ENCODE results near the gene UMODL1.

Gene UMODL1

GRCh38 chr21:42081931-42082381 lies 10.8 kb downstream of the UMODL1 start:
- DNase-seq: no peak
- H2AFZ ChIP-seq (ENCODE audit: low read length): no peak overlapping the region
- H3K27ac ChIP-seq (ENCODE audit: low read length): no peak overlapping the region
- TF ChIP-seq EZH2phosphoT487 (IDR thresholded peaks at IDR 0.05; ENCODE audit: low read length) (no peak), CTCF (IDR thresholded peaks at IDR 0.05; ENCODE audit: low read length) (no peak)
- no peaks in the 10 kb centered on the region for H3K9me2 ChIP-seq (replicated peaks; ENCODE audit: insufficient read depth, low read length)
- H3K27me3 ChIP-seq (replicated peaks; ENCODE audit: insufficient read depth, low read length): no peaks in the 10 kb centered on the region
- no peaks in the 10 kb centered on the region for H4K20me1 ChIP-seq (ENCODE audit: insufficient read depth, low read length)
- H3F3A ChIP-seq (ENCODE audit: insufficient read depth, low read length): peaks cover 13% of the 10 kb centered on the region
- H3K79me2 ChIP-seq (ENCODE audit: low read length): no peaks in the 10 kb centered on the region
- no peak overlapping the region for H3K4me3 ChIP-seq (ENCODE audit: low read length)
- H3K9me3 ChIP-seq (replicated peaks; ENCODE audit: insufficient read depth, low read length): no peaks in the 10 kb centered on the region
- no peak overlapping the region for H3K9ac ChIP-seq (ENCODE audit: low read length)
- H3K4me2 ChIP-seq (ENCODE audit: low read depth, low read length): no peak overlapping the region
- peaks cover 22% of the 10 kb centered on the region for H3K4me1 ChIP-seq (ENCODE audit: low read length)
- no peaks in the 10 kb centered on the region for H3K36me3 ChIP-seq (replicated peaks; ENCODE audit: insufficient read depth, low read length)

- Histone ChIP-seq H3K4me3 (ENCODE audit: low read length) (no peak overlapping the region), H3K9me2 (replicated peaks; ENCODE audit: insufficient read depth, low read length) (no peaks in the 10 kb centered on the region), H4K20me1 (ENCODE audit: insufficient read depth, low read length) (no peaks in the 10 kb centered on the region), H3K9ac (ENCODE audit: low read length) (no peak overlapping the region), H3K36me3 (replicated peaks; ENCODE audit: insufficient read depth, low read length) (no peaks in the 10 kb centered on the region), H3K4me2 (ENCODE audit: low read depth, low read length) (no peak overlapping the region), H3K9me3 (replicated peaks; ENCODE audit: insufficient read depth, low read length) (no peaks in the 10 kb centered on the region), H3K27me3 (replicated peaks; ENCODE audit: insufficient read depth, low read length) (no peaks in the 10 kb centered on the region), H3F3A (ENCODE audit: insufficient read depth, low read length) (peaks cover 11% of the 10 kb centered on the region), H3K27ac (ENCODE audit: low read length) (no peak overlapping the region), H3K4me1 (ENCODE audit: low read length) (peaks cover 14% of the 10 kb centered on the region), H3K79me2 (ENCODE audit: low read length) (no peaks in the 10 kb centered on the region), H2AFZ (ENCODE audit: low read length) (no peak overlapping the region)
- DNase-seq: no peak
- TF ChIP-seq CTCF (IDR thresholded peaks at IDR 0.05; ENCODE audit: low read length): no peak
- TF ChIP-seq EZH2phosphoT487 (IDR thresholded peaks at IDR 0.05; ENCODE audit: low read length): no peak
- no peak for TF ChIP-seq EZH2 (optimal IDR thresholded peaks at IDR 0.05; ENCODE audit: low read depth, low read length)
Measured at GRCh38 chr21:42082501-42083360, 11.6 kb downstream of the UMODL1 start.

- Histone ChIP-seq H3K4me3 (ENCODE audit: low read length) (no peak overlapping the region), H3K79me2 (ENCODE audit: low read length) (no peaks in the 10 kb centered on the region), H4K20me1 (ENCODE audit: insufficient read depth, low read length) (no peaks in the 10 kb centered on the region), H3K36me3 (replicated peaks; ENCODE audit: insufficient read depth, low read length) (no peaks in the 10 kb centered on the region), H3K4me2 (ENCODE audit: low read depth, low read length) (no peak overlapping the region), H3K9me2 (replicated peaks; ENCODE audit: insufficient read depth, low read length) (no peaks in the 10 kb centered on the region), H2AFZ (ENCODE audit: low read length) (no peak overlapping the region), H3F3A (ENCODE audit: insufficient read depth, low read length) (peaks cover 10% of the 10 kb centered on the region), H3K9ac (ENCODE audit: low read length) (no peak overlapping the region), H3K27me3 (replicated peaks; ENCODE audit: insufficient read depth, low read length) (no peaks in the 10 kb centered on the region), H3K9me3 (replicated peaks; ENCODE audit: insufficient read depth, low read length) (no peaks in the 10 kb centered on the region), H3K4me1 (ENCODE audit: low read length) (peaks cover 11% of the 10 kb centered on the region), H3K27ac (ENCODE audit: low read length) (no peak overlapping the region)
- no peak for TF ChIP-seq EZH2 (optimal IDR thresholded peaks at IDR 0.05; ENCODE audit: low read depth, low read length)
- no peak for TF ChIP-seq EZH2phosphoT487 (IDR thresholded peaks at IDR 0.05; ENCODE audit: low read length)
- TF ChIP-seq CTCF (IDR thresholded peaks at IDR 0.05; ENCODE audit: low read length): no peak
- DNase-seq: no peak
Measured at GRCh38 chr21:42083361-42083690, 12.2 kb downstream of the UMODL1 start.

Data from MM.1S (cell line).